Embryonic facial prominence (tissue), 1 donor: Measurements from ENCODE around the gene MAD1L1.

Experiments
- DNase-seq: peaks from one replicate; pipeline ENCODE4 v3.0.0-alpha.2; 2016; ENCODE audit errors: extremely low spot score

The MAD1L1 gene

GRCh38 chr7:2014391-2015241 lies 218.1 kb downstream of the MAD1L1 start:
- no peak for DNase-seq

- no peak for DNase-seq
Observed at GRCh38 chr7:2013381-2014311, 219.1 kb downstream of the MAD1L1 start.

GRCh38 chr7:2012981-2013380 lies 219.8 kb downstream of the MAD1L1 start:
- no peak for DNase-seq

- DNase-seq, result no peak
Observed at GRCh38 chr7:2012044-2012900, 220.5 kb downstream of the MAD1L1 start.

GRCh38 chr7:2011266-2012043 lies 221.3 kb downstream of the MAD1L1 start:
- no peak for DNase-seq

GRCh38 chr7:2010551-2011265 lies 222.0 kb downstream of the MAD1L1 start:
- DNase-seq, result no peak

- DNase-seq, result no peak
Observed at GRCh38 chr7:2010101-2010500, 222.6 kb downstream of the MAD1L1 start.

- DNase-seq, result no peak
Observed at GRCh38 chr7:2009541-2010001, 223.2 kb downstream of the MAD1L1 start.

- no peak for DNase-seq
Observed at GRCh38 chr7:2008936-2009540, 223.7 kb downstream of the MAD1L1 start.

GRCh38 chr7:2008101-2008935 lies 224.4 kb downstream of the MAD1L1 start:
- no peak for DNase-seq

- no peak for DNase-seq
Observed at GRCh38 chr7:2007551-2007950, 225.2 kb downstream of the MAD1L1 start.

GRCh38 chr7:2006921-2007381 lies 225.8 kb downstream of the MAD1L1 start:
- no peak for DNase-seq

GRCh38 chr7:2006231-2006771 lies 226.4 kb downstream of the MAD1L1 start:
- no peak for DNase-seq

- DNase-seq, result no peak
Observed at GRCh38 chr7:2005786-2006185, 227.0 kb downstream of the MAD1L1 start.

- DNase-seq, result no peak
Observed at GRCh38 chr7:2004841-2005725, 227.7 kb downstream of the MAD1L1 start.

- no peak for DNase-seq
Observed at GRCh38 chr7:2003931-2004812, 228.6 kb downstream of the MAD1L1 start.
